Caco-2 (cell line): ENCODE measurements around the gene APIP. TPM values are rescaled to one million over a fixed set of nuclear protein-coding genes. Genes with fewer than 3 reads are reported as not detected.

Experiments
- BruUV-seq: library from RNA; stranded (reverse); fragments of 400-500 nt; replicated peaks from 2 replicates; lab custom pipeline; 2021; lab: Mats Ljungman, UMichigan
- CTCF ChIA-PET: fragments of 300-600 bp; sonication (Branson Sonifier 250); formaldehyde crosslinking; loops from one replicate; lab custom pipeline; 2022; ENCODE audit warnings: antibody characterized with exemption; lab: Charles Lee
- POLR2A ChIA-PET: fragments of 300-600 bp; sonication (Branson Sonifier 250); formaldehyde crosslinking; loops from one replicate; lab custom pipeline; 2022; ENCODE audit warnings: antibody characterized with exemption; lab: Charles Lee
- DNase-seq, 2 experiments: peaks; one replicate each; pipeline versions ENCODE4 v3.0.0 to v3.0.0-alpha.2; 2020 to 2022
- H3K27me3 ChIP-seq: replicated peaks from 2 replicates; pipeline ENCODE4 v1.6.0; 2011; ENCODE audit warnings: low read length; ENCODE audit not compliant: control insufficient read depth, insufficient read depth
- H3K36me3 ChIP-seq: 2 replicates; pipeline ENCODE4 v1.5.1; 2011; ENCODE audit warnings: low read length; ENCODE audit not compliant: control insufficient read depth, insufficient read depth
- H3K4me1 ChIP-seq: fragments of 250-450 bp; sonication (Bioruptor Pico); 2 replicates; pipeline ENCODE4 v1.5.1; 2020; ENCODE audit warnings: mild to moderate bottlenecking
- H3K4me3 ChIP-seq: 2 replicates; pipeline ENCODE4 v1.5.1; 2011; ENCODE audit warnings: low read depth, mild to moderate bottlenecking, control low read depth, low read length
- H3K9me3 ChIP-seq: fragments of 250-450 bp; sonication (Bioruptor Pico); 2 replicates; pipeline ENCODE4 v1.5.1; 2020; ENCODE audit warnings: mild to moderate bottlenecking, moderate library complexity
- H3K27ac Mint-ChIP-seq: one replicate; pipeline ENCODE4 v1.8.0; 2022; ENCODE audit warnings: mixed read lengths; ENCODE audit not compliant: unreplicated experiment
- H3K27me3 Mint-ChIP-seq: one replicate; pipeline ENCODE4 v1.8.0; 2022; ENCODE audit warnings: mixed read lengths; ENCODE audit not compliant: insufficient read depth, unreplicated experiment
- H3K36me3 Mint-ChIP-seq: one replicate; pipeline ENCODE4 v1.8.0; 2022; ENCODE audit warnings: mild to moderate bottlenecking, mixed read lengths; ENCODE audit not compliant: insufficient read depth, unreplicated experiment
- H3K4me1 Mint-ChIP-seq: one replicate; pipeline ENCODE4 v1.8.0; 2022; ENCODE audit warnings: low read depth, mixed read lengths; ENCODE audit not compliant: unreplicated experiment
- H3K4me3 Mint-ChIP-seq: one replicate; pipeline ENCODE4 v1.8.0; 2022; ENCODE audit warnings: mild to moderate bottlenecking, moderate library complexity, mixed read lengths; ENCODE audit not compliant: unreplicated experiment
- H3K9me3 Mint-ChIP-seq: one replicate; pipeline ENCODE4 v1.8.0; 2022; ENCODE audit warnings: mixed read lengths; ENCODE audit not compliant: unreplicated experiment
- intact Hi-C: fragments of 100-400 bp; cut with micrococcal nuclease; formaldehyde crosslinking; loops from one replicate; pipeline ENCODE4 v1.10.0; 2022; ENCODE audit not compliant: unreplicated experiment
- total RNA-seq: library from RNA; stranded (reverse); gene quantifications from 2 replicates; pipeline ENCODE4 v1.2.3, GENCODE V29; 2022
- TF ChIP-seq, protein P1 (sequence below), 2 experiments: fragments of 200-600 bp in 1 of 2; IDR thresholded peaks; 1 replicate in 1 of 2; 2 replicates in 1 of 2; pipeline versions ENCODE4 v1.5.1 to v1.8.0; 2011 to 2022; ENCODE audit warnings: antibody characterized with exemption in 1 of 2, control low read depth in 1 of 2, inconsistent platforms in 1 of 2, low read depth in 1 of 2, low read length in 1 of 2, mild to moderate bottlenecking in 1 of 2, moderate library complexity in 1 of 2; ENCODE audit not compliant: insufficient read depth in 1 of 2, severe bottlenecking in 1 of 2, unreplicated experiment in 1 of 2

The APIP gene
- total RNA-seq, 1 experiment from 2014 or later, result 19.8 TPM

DNA sequence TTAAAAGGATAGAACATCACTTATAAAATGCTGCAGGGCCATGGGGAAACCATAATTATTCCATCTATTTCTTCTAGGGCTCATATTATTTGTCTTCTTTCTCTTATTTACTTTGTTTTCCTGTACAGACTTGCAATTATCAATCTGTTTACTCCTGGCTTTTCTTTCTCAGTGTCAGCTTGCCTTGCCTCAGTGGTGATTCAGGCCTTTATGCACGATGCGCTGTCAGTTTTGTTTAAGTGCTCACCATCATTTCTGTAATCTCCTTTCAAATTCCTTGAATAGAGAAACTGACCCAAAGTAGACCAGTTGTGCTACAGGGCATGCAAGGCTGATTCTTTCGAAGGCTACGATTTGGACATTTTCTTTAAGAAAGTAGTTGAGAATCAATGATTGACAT is 5.0 kb upstream of the APIP start:
- no peak overlapping the region for H3K27ac Mint-ChIP-seq
- intact Hi-C loops, result no loop called here
- DNase-seq, result no peak
- no peak overlapping the region for H3K4me3 Mint-ChIP-seq
- ChIA-PET POLR2A (no interaction called here), CTCF (interaction anchor here (0.6 kb wide), 1 partner anchor 22 kb away, joined by 7 read pairs; no protein-coding TSS in a partner anchor)
- no peak overlapping the region for H3K4me3 ChIP-seq
- TF ChIP-seq, protein P1, sequence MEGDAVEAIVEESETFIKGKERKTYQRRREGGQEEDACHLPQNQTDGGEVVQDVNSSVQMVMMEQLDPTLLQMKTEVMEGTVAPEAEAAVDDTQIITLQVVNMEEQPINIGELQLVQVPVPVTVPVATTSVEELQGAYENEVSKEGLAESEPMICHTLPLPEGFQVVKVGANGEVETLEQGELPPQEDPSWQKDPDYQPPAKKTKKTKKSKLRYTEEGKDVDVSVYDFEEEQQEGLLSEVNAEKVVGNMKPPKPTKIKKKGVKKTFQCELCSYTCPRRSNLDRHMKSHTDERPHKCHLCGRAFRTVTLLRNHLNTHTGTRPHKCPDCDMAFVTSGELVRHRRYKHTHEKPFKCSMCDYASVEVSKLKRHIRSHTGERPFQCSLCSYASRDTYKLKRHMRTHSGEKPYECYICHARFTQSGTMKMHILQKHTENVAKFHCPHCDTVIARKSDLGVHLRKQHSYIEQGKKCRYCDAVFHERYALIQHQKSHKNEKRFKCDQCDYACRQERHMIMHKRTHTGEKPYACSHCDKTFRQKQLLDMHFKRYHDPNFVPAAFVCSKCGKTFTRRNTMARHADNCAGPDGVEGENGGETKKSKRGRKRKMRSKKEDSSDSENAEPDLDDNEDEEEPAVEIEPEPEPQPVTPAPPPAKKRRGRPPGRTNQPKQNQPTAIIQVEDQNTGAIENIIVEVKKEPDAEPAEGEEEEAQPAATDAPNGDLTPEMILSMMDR (IDR thresholded peaks at IDR 0.05; ENCODE audit: insufficient read depth in 1 of 2, low read depth in 1 of 2, low read length in 1 of 2, severe bottlenecking in 1 of 2, unreplicated experiment in 1 of 2), result no peak
- peaks cover 15% of the 10 kb centered on the region for H3K4me1 Mint-ChIP-seq
- H3K9me3 Mint-ChIP-seq, result no peaks in the 10 kb centered on the region
- no peaks in the 10 kb centered on the region for H3K36me3 ChIP-seq
- H3K27me3 ChIP-seq, result no peaks in the 10 kb centered on the region
- no peaks in the 10 kb centered on the region for H3K9me3 ChIP-seq
- no TSS peak for BruUV-seq
- peaks cover 8% of the 10 kb centered on the region for H3K4me1 ChIP-seq
- H3K36me3 Mint-ChIP-seq, result peaks cover 18% of the 10 kb centered on the region
- no peaks in the 10 kb centered on the region for H3K27me3 Mint-ChIP-seq

DNA sequence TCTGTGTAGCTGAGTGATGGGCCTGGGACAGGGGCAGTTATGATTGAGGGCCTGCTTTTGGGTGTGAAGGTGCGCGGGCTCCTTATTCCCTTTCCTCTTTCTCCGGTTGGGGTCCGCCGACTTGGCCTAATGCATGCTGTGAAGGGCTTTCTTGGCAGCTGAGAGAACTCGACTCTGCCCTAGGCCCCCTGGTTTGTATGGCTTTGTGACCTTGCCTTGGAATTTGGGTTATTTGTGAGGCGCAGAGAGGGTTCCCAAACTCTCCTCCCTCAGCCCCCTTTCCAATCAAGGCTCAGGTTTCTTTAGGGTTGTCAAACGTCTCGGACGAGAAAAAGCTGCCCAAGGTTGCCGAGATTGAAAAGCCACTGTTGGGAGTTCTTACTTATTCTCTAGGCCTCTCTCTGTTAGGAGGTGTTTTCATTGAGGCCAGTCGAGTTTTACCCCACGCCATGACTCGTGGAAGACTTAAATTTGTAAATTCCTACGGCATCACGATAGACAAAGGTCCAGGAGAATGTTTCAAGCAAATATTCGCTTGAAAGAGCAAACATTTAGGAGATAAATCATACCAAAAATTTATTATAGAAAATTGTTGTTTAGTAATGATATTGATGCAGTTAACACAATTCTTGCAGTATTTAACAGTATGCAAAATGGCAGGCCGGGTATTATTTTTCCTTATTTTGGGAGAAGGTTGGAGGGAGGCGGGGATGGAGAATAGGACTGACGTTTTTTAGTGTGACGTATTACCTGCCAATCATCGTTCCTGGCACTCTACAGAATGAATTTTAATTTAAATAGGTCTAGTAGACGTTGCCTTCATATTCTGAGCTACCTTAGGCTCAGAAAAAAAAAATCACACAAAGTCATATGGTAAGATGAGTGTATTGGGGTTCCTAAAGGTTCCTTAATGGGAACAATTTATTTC is 928 bp upstream of the APIP start:
- intact Hi-C loops, result loop anchor here (1.0 kb wide), 2 partner anchors 13 to 317 kb away; no protein-coding TSS in a partner anchor
- TF ChIP-seq, protein P1 (IDR thresholded peaks at IDR 0.05; ENCODE audit: insufficient read depth in 1 of 2, low read depth in 1 of 2, low read length in 1 of 2, severe bottlenecking in 1 of 2, unreplicated experiment in 1 of 2), result no peak
- H3K27me3 Mint-ChIP-seq, result no peaks in the 10 kb centered on the region
- peak overlapping the region; percentile 95 for H3K4me3 ChIP-seq
- H3K4me1 ChIP-seq, result peaks cover 7% of the 10 kb centered on the region; the same call in 1 of the 2 replicates
- ChIA-PET CTCF (interaction anchor here (0.5 kb wide), 1 partner anchor 1901 kb away, joined by 3 read pairs; the partner anchor contains the start of gene DEPDC7), POLR2A (no interaction called here)
- BruUV-seq, result TSS peak; percentile 58
- H3K27me3 ChIP-seq, result no peaks in the 10 kb centered on the region
- no peaks in the 10 kb centered on the region for H3K9me3 Mint-ChIP-seq
- H3K9me3 ChIP-seq, result no peaks in the 10 kb centered on the region
- no peaks in the 10 kb centered on the region for H3K36me3 ChIP-seq
- peaks cover 18% of the 10 kb centered on the region for H3K36me3 Mint-ChIP-seq
- peaks cover 12% of the 10 kb centered on the region for H3K4me1 Mint-ChIP-seq
- peak overlapping the region; percentile 100 for H3K27ac Mint-ChIP-seq
- peak in 1 of 2 experiments; percentile 37 for DNase-seq
- peak overlapping the region; percentile 100 for H3K4me3 Mint-ChIP-seq
